ENCODE measurements around the gene TKFC. TPM values are rescaled to one million over a fixed set of nuclear protein-coding genes. Genes with fewer than 3 reads are reported as not detected.

Gene TKFC, protein sequence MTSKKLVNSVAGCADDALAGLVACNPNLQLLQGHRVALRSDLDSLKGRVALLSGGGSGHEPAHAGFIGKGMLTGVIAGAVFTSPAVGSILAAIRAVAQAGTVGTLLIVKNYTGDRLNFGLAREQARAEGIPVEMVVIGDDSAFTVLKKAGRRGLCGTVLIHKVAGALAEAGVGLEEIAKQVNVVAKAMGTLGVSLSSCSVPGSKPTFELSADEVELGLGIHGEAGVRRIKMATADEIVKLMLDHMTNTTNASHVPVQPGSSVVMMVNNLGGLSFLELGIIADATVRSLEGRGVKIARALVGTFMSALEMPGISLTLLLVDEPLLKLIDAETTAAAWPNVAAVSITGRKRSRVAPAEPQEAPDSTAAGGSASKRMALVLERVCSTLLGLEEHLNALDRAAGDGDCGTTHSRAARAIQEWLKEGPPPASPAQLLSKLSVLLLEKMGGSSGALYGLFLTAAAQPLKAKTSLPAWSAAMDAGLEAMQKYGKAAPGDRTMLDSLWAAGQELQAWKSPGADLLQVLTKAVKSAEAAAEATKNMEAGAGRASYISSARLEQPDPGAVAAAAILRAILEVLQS
- 149 and 318 TPM in 2 replicates for total RNA-seq (2011; cell fraction: chromatin; rRNA removed; ENCODE audit: low replicate concordance)
- 164 and 169 TPM in 2 replicates for total RNA-seq (2011; cell fraction: nucleolus; rRNA removed)
- total RNA-seq (2011; cell fraction: nucleoplasm; rRNA removed) = 118 and 132 TPM in 2 replicates
- 28.5 and 35.2 TPM in 2 replicates for total RNA-seq (2014; rRNA removed)
- total RNA-seq (2014; rRNA removed; fragmentation: Illumina TruSeq; extraction: Trizol) = 12.0 and 13.9 TPM in 2 replicates
- total RNA-seq (2015; rRNA removed; fragmentation: Illumina TruSeq; extraction: Trizol) = 19.3 and 21.7 TPM in 2 replicates
- 53.6 and 61.7 TPM in 2 replicates for total RNA-seq (2021)
- polyA plus RNA-seq (2011; rRNA removed) = 30.8 and 58.0 TPM in 2 replicates
- 40.7 and 63.4 TPM in 2 replicates for polyA plus RNA-seq (2011; cell fraction: cytosol; rRNA removed)
- polyA plus RNA-seq (2011; cell fraction: nucleus; rRNA removed) = 222 and 275 TPM in 2 replicates
- polyA plus RNA-seq (2012) = 43.1 and 60.5 TPM in 2 replicates
- 34.0 and 36.6 TPM in 2 replicates for polyA plus RNA-seq (2014; fragmentation: Illumina TruSeq; extraction: Trizol)
- polyA plus RNA-seq (2014; fragmentation: Nextera tagmentation; extraction: Ambion mirVana) = 1 to 10 TPM; 2.0 to 2.3 TPM
- 45.6 and 52.6 TPM in 2 replicates for polyA plus RNA-seq (2014; rRNA removed)
- polyA minus RNA-seq (2011; rRNA and poly(A)+ RNA removed) = 25.9 and 30.8 TPM in 2 replicates
- 27.2 and 40.0 TPM in 2 replicates for polyA minus RNA-seq (2011; cell fraction: cytosol; rRNA and poly(A)+ RNA removed)
- polyA minus RNA-seq (2011; cell fraction: nucleus; rRNA and poly(A)+ RNA removed) = 62.5 and 67.2 TPM in 2 replicates
- percentile 58 among the genes with signal in this experiment for Bru-seq, nascent RNA
- BruChase-seq, experiment 1, labeled RNA remaining after a 2-hour chase = percentile 49 among the genes with signal in this experiment
- percentile 50 among the genes with signal in this experiment for BruChase-seq, experiment 2, labeled RNA remaining after a 6-hour chase
- long read RNA-seq, experiment 1, full-length matches to known transcripts = 12 of 55 reads
- long read RNA-seq, experiment 1, partial matches to known transcripts = 18 of 55 reads
- long read RNA-seq, experiment 1, other reads (novel, unspliced or antisense) = 25 of 55 reads
- long read RNA-seq, experiment 2, full-length matches to known transcripts = 4 of 31 reads
- long read RNA-seq, experiment 2, partial matches to known transcripts = 18 of 31 reads
- long read RNA-seq, experiment 2, other reads (novel, unspliced or antisense) = 9 of 31 reads
- long read RNA-seq, experiment 3, full-length matches to known transcripts = 6 of 29 reads
- long read RNA-seq, experiment 3, partial matches to known transcripts = 12 of 29 reads
- long read RNA-seq, experiment 3, other reads (novel, unspliced or antisense) = 11 of 29 reads

DNA sequence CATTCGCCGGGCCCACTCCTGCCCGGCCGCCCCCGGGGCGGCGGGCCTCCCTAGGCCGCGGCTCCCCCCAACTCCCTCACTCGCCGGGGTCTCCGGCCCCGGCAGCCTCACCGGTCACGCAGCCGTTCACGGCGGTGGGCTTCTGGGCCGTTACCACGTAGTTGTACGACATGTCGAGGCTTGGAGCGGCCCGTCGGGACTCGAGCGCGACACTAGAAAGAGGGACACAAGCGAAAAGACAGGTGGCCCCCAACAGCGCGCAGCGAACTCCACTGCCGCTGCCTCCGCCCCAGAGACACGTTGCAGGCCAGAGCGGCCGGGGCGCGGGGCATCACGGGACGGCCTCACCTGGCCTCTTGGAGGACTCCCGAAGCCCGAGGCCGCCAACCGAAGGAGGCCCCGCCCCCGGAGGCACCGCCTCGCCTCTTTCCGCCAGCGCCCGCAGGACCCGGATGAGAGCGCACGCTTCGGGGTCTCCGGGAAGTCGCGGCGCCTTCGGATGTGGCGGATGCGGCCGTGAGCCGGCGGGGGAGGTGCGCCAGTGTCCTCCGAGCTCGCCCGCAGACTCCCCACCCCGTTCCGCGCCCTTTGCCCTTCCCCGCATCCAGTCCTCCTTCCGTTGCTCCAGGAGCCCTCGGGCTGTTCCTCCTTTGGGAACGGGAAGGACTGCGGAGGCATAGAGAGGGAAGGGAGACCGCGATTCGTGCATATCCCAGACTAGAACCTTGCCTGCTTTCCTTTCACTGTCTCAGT lies at the start of gene TKFC, which contains the start of gene DDB1:
TKFC (plus strand) TSS at position 432 of the 753 bp plus-strand sequence. CDS start 1,501 bp downstream, outside the sequence.
DDB1 (minus strand) TSS at position 309 of the 753 bp plus-strand sequence; CDS start at position 172, 137 bp downstream.
- H3K4me2 ChIP-seq (ENCODE audit: insufficient read depth, low read length) = peak within 1 kb of the TSS; percentile 100
- in situ Hi-C loops (cut with MboI) (no loop called here), intact Hi-C loops (cut with micrococcal nuclease) (loop anchor here (2.0 to 5.0 kb wide), 3 partner anchors 30 to 76 kb away; partner anchors contain the start of gene TMEM138)
- H3K36me3 ChIP-seq (ENCODE audit: control insufficient read depth, insufficient read depth, low read length) = peaks cover 35% of the 10 kb centered on the region
- ChIA-PET CTCF (ENCODE audit: low intra/inter-chr PET ratio) (interaction anchor here (1.9 to 8.5 kb wide), 2 partner anchors 52 to 78 kb away, joined by 4 to 135 read pairs; no protein-coding TSS in a partner anchor), POLR2A (interaction anchor here (0.7 to 2.3 kb wide), 12 partner anchors 9 to 323 kb away, joined by 3 to 37 read pairs (median 5); partner anchors contain the start of genes CYB561A3 and TMEM138)
- DNase-seq (ENCODE audit: extremely low read depth in 1 of 4, low spot score in 3 of 4) (peak; percentile 93 to 97 (median 95)), FAIRE-seq (peak; percentile 52), ATAC-seq (peak; percentile 92)
- peak within 1 kb of the TSS; percentile 99 for H3K9ac ChIP-seq (ENCODE audit: insufficient read depth in 1 of 2, low read depth in 2 of 2, low read length in 2 of 2)
- no peaks in the 10 kb centered on the region for H3K9me1 ChIP-seq (ENCODE audit: control insufficient read depth, insufficient read depth, low read length)
- peaks cover 40 to 56% of the 10 kb centered on the region in 2 experiments; a peak in 4 of 5 replicates for H3K4me1 ChIP-seq (replicated peaks in 1 of 2; ENCODE audit: control insufficient read depth in 2 of 2, insufficient read depth in 2 of 2, low read length in 2 of 2)
- peak within 1 kb of the TSS; percentile 88 for H3K4me3 ChIP-seq
- H3K27me3 ChIP-seq (ENCODE audit: control insufficient read depth in 2 of 2, insufficient read depth in 2 of 2, low read length in 2 of 2) = no peaks in the 10 kb centered on the region
- H2AFZ ChIP-seq (ENCODE audit: low read depth, low read length) = peak within 1 kb of the TSS; percentile 82
- H3K79me2 ChIP-seq (ENCODE audit: control insufficient read depth, insufficient read depth, low read length) = peaks cover 65% of the 10 kb centered on the region
- peaks cover 7% of the 10 kb centered on the region for H4K20me1 ChIP-seq (replicated peaks; ENCODE audit: control insufficient read depth, insufficient read depth, low read length)
- 1% methylated on average over 57 of the region's 81 CpGs for WGBS (ENCODE audit: insufficient coverage, low coverage, missing lambda C conversion rate)
- BruUV-seq (replicated peaks) = no TSS peak
- peak within 1 kb of the TSS; percentile 97 for H3K27ac ChIP-seq (ENCODE audit: extremely low read depth, low read depth, low read length)
- H3K9me3 ChIP-seq (replicated peaks; ENCODE audit: control insufficient read depth, insufficient read depth, low read depth, low read length) = no peaks in the 10 kb centered on the region
- TF ChIP-seq, protein P1, sequence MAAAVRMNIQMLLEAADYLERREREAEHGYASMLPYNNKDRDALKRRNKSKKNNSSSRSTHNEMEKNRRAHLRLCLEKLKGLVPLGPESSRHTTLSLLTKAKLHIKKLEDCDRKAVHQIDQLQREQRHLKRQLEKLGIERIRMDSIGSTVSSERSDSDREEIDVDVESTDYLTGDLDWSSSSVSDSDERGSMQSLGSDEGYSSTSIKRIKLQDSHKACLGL (CRISPR knock-in tag; IDR thresholded peaks at IDR 0.05; ENCODE audit: borderline replicate concordance, poor library complexity, severe bottlenecking) = peak; percentile 24
- TF ChIP-seq NUFIP1 (IDR thresholded peaks at IDR 0.05; ENCODE audit: partially characterized antibody) = no peak
- TF ChIP-seq, protein P2, sequence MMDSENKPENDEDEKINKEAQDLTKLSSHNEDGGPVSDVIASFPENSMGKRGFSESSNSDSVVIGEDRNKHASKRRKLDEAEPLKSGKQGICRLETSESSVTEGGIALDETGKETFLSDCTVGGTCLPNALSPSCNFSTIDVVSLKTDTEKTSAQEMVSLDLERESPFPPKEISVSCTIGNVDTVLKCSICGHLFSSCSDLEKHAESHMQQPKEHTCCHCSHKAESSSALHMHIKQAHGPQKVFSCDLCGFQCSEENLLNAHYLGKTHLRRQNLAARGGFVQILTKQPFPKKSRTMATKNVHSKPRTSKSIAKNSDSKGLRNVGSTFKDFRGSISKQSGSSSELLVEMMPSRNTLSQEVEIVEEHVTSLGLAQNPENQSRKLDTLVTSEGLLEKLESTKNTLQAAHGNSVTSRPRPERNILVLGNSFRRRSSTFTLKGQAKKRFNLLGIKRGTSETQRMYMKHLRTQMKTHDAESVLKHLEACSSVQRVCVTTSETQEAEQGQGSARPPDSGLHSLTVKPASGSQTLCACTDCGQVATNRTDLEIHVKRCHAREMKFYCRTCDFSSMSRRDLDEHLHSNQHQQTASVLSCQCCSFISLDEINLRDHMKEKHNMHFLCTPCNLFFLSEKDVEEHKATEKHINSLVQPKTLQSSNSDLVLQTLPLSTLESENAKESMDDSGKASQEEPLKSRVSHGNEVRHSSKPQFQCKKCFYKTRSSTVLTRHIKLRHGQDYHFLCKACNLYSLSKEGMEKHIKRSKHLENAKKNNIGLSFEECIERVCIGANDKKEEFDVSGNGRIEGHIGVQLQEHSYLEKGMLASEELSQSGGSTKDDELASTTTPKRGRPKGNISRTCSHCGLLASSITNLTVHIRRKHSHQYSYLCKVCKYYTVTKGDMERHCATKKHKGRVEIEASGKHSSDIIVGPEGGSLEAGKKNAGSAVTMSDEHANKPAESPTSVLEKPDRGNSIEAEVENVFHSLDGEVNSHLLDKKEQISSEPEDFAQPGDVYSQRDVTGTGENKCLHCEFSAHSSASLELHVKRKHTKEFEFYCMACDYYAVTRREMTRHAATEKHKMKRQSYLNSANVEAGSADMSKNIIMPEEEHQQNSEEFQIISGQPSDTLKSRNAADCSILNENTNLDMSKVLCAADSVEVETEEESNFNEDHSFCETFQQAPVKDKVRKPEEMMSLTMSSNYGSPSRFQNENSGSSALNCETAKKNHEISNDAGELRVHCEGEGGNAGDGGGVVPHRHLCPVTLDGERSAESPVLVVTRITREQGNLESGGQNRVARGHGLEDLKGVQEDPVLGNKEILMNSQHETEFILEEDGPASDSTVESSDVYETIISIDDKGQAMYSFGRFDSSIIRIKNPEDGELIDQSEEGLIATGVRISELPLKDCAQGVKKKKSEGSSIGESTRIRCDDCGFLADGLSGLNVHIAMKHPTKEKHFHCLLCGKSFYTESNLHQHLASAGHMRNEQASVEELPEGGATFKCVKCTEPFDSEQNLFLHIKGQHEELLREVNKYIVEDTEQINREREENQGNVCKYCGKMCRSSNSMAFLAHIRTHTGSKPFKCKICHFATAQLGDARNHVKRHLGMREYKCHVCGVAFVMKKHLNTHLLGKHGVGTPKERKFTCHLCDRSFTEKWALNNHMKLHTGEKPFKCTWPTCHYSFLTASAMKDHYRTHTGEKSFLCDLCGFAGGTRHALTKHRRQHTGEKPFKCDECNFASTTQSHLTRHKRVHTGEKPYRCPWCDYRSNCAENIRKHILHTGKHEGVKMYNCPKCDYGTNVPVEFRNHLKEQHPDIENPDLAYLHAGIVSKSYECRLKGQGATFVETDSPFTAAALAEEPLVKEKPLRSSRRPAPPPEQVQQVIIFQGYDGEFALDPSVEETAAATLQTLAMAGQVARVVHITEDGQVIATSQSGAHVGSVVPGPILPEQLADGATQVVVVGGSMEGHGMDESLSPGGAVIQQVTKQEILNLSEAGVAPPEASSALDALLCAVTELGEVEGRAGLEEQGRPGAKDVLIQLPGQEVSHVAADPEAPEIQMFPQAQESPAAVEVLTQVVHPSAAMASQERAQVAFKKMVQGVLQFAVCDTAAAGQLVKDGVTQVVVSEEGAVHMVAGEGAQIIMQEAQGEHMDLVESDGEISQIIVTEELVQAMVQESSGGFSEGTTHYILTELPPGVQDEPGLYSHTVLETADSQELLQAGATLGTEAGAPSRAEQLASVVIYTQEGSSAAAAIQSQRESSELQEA (IDR thresholded peaks at IDR 0.05; ENCODE audit: low read depth) = no peak

Data from K562 (cell line).